Loucy (cell line): ENCODE measurements around the gene BTBD16.

Source experiments
- H2AFZ ChIP-seq: fragments of 200-600 bp; sonication (generic); 2 replicates; pipeline ENCODE4 v1.6.0; 2016; ENCODE audit warnings: antibody characterized with exemption, mild to moderate bottlenecking, low read length, moderate library complexity
- H3F3A ChIP-seq: fragments of 200-600 bp; 2 replicates; pipeline ENCODE4 v1.6.0; 2016; ENCODE audit warnings: antibody characterized with exemption, low read depth, mild to moderate bottlenecking
- H3K27me3 ChIP-seq: fragments of 200-600 bp; sonication (generic); 2 replicates; pipeline ENCODE4 v1.6.1; 2014; ENCODE audit warnings: low read length, mild to moderate bottlenecking; ENCODE audit not compliant: insufficient read depth, poor library complexity, severe bottlenecking
- H3K36me3 ChIP-seq: fragments of 200-600 bp; sonication (generic); 2 replicates; pipeline ENCODE4 v1.6.1; 2016; ENCODE audit warnings: low read length; ENCODE audit not compliant: insufficient read depth
- H3K4me1 ChIP-seq: fragments of 200-600 bp; sonication (generic); 2 replicates; pipeline ENCODE4 v1.5.1; 2014; ENCODE audit warnings: low read length, mild to moderate bottlenecking; ENCODE audit not compliant: insufficient read depth, poor library complexity, severe bottlenecking
- H3K4me2 ChIP-seq: fragments of 200-600 bp; sonication (generic); 2 replicates; pipeline ENCODE4 v1.6.0; 2014; ENCODE audit warnings: antibody characterized with exemption, low read length, low read depth, mild to moderate bottlenecking; ENCODE audit not compliant: poor library complexity, severe bottlenecking
- H3K4me3 ChIP-seq: fragments of 200-600 bp; sonication (generic); 2 replicates; pipeline ENCODE4 v1.5.1; 2014; ENCODE audit warnings: low read length, mild to moderate bottlenecking, mixed read lengths; ENCODE audit not compliant: poor library complexity, severe bottlenecking
- H3K79me2 ChIP-seq: fragments of 200-600 bp; sonication (generic); 2 replicates; pipeline ENCODE4 v1.6.1; 2014; ENCODE audit warnings: low read length; ENCODE audit not compliant: insufficient read depth
- H3K9ac ChIP-seq: fragments of 200-600 bp; sonication (generic); 2 replicates; pipeline ENCODE4 v1.6.0; 2014; ENCODE audit warnings: mild to moderate bottlenecking, low read depth, low read length, moderate library complexity; ENCODE audit not compliant: poor library complexity, severe bottlenecking
- H3K9me2 ChIP-seq: fragments of 200-600 bp; sonication (generic); replicated peaks from 2 replicates; pipeline ENCODE4 v1.6.1; 2016; ENCODE audit warnings: low read depth, low read length, mixed read lengths
- H3K9me3 ChIP-seq: fragments of 200-600 bp; sonication (generic); 2 replicates; pipeline ENCODE4 v1.6.1; 2014; ENCODE audit warnings: mild to moderate bottlenecking, antibody characterized with exemption, low read length, low read depth; ENCODE audit not compliant: insufficient read depth
- H4K20me1 ChIP-seq: fragments of 200-600 bp; sonication (generic); 2 replicates; pipeline ENCODE4 v1.6.0; 2014; ENCODE audit warnings: antibody characterized with exemption, low read length, mild to moderate bottlenecking; ENCODE audit not compliant: insufficient read depth, poor library complexity, severe bottlenecking
- EZH2phosphoT487 ChIP-seq: fragments of 200-600 bp; IDR thresholded peaks from 2 replicates; pipeline ENCODE4 v1.6.1; 2018; ENCODE audit warnings: antibody characterized with exemption, mild to moderate bottlenecking, moderate library complexity, borderline replicate concordance
- TF ChIP-seq, protein P1 (sequence below): fragments of 200-600 bp; sonication (generic); conservative IDR thresholded peaks from 2 replicates; pipeline ENCODE4 v1.5.1; 2014; ENCODE audit warnings: mild to moderate bottlenecking, antibody characterized with exemption, low read length

BTBD16 gene

DNA sequence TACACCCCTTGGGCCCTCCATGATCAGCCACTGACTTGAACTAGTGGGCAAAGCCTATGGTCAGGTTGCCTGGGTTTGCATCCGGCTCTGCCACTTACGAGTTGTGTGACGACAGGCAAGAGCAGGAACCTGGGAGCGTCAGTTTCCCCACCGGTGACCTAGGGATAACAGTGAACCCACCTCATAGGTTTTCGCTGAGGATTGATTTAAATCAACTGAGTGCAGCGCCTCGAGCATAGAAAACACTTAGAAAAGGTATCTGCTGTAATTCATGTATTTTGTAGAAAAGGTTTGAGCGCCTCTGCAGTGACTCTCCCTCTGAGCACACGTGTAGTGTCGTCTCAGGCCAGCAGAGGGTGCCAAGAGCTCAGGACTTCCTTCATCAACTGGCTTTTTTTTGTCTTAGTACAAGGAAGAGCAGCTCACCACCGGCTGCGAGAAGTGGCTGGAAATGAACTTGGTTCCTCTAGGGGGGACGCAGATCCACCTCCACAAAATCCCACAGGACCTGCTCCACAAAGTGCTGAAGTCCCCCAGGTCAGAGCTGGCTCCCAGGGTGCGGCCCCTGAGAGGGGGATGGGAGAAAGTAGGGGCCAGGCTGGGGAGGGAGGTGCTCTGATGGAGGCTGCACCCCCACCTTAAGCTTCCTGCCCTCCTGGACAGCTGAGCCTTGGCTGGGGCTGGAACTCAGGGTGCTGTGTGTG is 27.7 kb downstream of the BTBD16 start:
- TF ChIP-seq EZH2phosphoT487, result no peak
- TF ChIP-seq, protein P1, sequence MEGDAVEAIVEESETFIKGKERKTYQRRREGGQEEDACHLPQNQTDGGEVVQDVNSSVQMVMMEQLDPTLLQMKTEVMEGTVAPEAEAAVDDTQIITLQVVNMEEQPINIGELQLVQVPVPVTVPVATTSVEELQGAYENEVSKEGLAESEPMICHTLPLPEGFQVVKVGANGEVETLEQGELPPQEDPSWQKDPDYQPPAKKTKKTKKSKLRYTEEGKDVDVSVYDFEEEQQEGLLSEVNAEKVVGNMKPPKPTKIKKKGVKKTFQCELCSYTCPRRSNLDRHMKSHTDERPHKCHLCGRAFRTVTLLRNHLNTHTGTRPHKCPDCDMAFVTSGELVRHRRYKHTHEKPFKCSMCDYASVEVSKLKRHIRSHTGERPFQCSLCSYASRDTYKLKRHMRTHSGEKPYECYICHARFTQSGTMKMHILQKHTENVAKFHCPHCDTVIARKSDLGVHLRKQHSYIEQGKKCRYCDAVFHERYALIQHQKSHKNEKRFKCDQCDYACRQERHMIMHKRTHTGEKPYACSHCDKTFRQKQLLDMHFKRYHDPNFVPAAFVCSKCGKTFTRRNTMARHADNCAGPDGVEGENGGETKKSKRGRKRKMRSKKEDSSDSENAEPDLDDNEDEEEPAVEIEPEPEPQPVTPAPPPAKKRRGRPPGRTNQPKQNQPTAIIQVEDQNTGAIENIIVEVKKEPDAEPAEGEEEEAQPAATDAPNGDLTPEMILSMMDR, result peak; percentile 88
- H3K79me2 ChIP-seq, result no peaks in the 10 kb centered on the region
- H2AFZ ChIP-seq, result peak overlapping the region; percentile 82
- H3K4me3 ChIP-seq, result peak overlapping the region; percentile 43
- no peaks in the 10 kb centered on the region for H3K9me2 ChIP-seq
- peak overlapping the region; percentile 40 for H3K4me2 ChIP-seq
- H3K9ac ChIP-seq, result no peak overlapping the region
- H3K27me3 ChIP-seq, result no peaks in the 10 kb centered on the region
- H3K36me3 ChIP-seq, result no peaks in the 10 kb centered on the region
- no peaks in the 10 kb centered on the region for H3K4me1 ChIP-seq
- H3K9me3 ChIP-seq, result no peaks in the 10 kb centered on the region
- no peaks in the 10 kb centered on the region for H3F3A ChIP-seq
- no peaks in the 10 kb centered on the region for H4K20me1 ChIP-seq

DNA sequence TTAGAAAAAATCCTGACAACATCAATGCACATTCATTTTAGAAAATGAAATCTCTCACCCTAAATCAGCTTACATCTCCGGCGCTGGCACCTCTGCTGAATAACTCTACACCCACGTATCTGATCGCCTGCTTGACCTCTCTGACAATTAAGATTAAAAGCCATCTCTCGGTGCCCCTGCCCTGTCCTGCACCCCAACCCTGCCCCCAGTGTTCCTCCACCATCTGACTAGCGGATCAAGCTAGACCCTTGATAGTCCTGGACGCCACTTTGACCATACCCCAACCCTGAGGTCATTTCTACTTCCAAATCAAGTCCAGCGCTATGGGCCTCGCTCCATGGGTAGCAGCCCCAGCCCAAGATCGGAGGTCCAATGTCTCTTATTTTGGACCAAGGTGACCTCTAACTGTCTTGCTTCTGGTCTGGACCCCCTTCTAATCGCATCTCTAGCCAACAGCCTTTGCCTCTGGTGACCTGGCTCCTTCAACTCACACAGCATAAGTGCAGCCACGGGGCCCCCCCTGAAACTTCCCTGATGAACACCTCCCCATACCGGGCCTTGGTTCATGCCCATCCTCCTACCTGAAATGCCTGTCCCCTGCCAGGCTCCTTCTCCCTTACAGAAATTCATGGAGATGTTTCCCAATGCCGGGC is 28.5 kb downstream of the BTBD16 start:
- H4K20me1 ChIP-seq, result no peaks in the 10 kb centered on the region
- no peaks in the 10 kb centered on the region for H3K4me1 ChIP-seq
- H2AFZ ChIP-seq, result no peak overlapping the region; the same call in 1 of the 2 replicates
- H3K4me2 ChIP-seq, result no peak overlapping the region
- H3K79me2 ChIP-seq, result no peaks in the 10 kb centered on the region
- no peaks in the 10 kb centered on the region for H3K9me3 ChIP-seq
- no peaks in the 10 kb centered on the region for H3K36me3 ChIP-seq
- no peak for TF ChIP-seq EZH2phosphoT487
- TF ChIP-seq, protein P1, result no peak
- H3K9ac ChIP-seq, result no peak overlapping the region
- H3K4me3 ChIP-seq, result no peak overlapping the region
- no peaks in the 10 kb centered on the region for H3K9me2 ChIP-seq
- H3K27me3 ChIP-seq, result no peaks in the 10 kb centered on the region
- H3F3A ChIP-seq, result no peaks in the 10 kb centered on the region

DNA sequence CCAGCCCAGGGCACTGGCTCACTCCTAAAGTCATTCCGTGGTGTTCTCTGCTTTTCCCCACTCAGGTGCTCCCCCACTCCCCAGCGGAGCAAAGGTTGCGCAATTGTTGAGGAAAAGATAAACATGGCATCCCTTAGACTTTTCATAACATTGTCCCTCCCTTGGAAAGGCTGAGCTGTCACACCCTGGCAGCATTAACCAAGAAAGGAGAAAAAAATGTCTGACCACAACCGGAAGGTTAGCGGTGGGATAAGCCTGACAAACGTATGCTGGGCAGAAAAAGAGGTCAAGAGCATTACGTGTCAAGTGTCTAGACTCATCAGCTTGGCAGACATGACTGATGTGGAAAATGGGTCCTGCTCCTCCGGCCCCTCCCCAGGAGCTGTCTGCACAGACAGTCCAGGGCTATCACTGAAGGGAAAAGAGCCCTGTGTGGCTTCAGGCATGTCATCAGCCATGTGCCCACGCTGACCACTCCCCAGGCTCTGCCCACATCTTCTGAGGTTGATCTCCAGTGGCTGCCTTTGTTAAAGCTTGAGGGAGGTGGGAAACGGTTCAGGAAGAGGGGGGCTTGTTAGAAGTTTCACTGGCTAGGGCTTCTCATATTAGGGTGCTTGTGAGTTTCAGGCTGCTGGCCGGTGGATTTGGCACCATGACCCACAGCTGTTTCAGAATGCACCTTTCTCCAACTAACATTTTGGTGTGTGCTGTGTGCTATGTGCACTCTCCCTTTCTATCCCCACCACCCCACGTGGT is 30.1 kb downstream of the BTBD16 start:
- H3K4me3 ChIP-seq, result no peak overlapping the region
- H3K9me2 ChIP-seq, result no peaks in the 10 kb centered on the region
- no peaks in the 10 kb centered on the region for H3K36me3 ChIP-seq
- H3K9ac ChIP-seq, result no peak overlapping the region
- H3K4me1 ChIP-seq, result no peaks in the 10 kb centered on the region
- no peak for TF ChIP-seq EZH2phosphoT487
- TF ChIP-seq, protein P1, result no peak
- no peaks in the 10 kb centered on the region; the same call in 1 of the 2 replicates for H3K9me3 ChIP-seq
- H3F3A ChIP-seq, result no peaks in the 10 kb centered on the region
- H4K20me1 ChIP-seq, result no peaks in the 10 kb centered on the region
- no peak overlapping the region for H2AFZ ChIP-seq
- H3K27me3 ChIP-seq, result no peaks in the 10 kb centered on the region
- H3K79me2 ChIP-seq, result no peaks in the 10 kb centered on the region
- H3K4me2 ChIP-seq, result no peak overlapping the region
